IPS-18a (cell line): ENCODE measurements around the gene MS4A6A.
"Not testable (repeated sequence)": the region's sequence is repeated elsewhere in the genome, so short reads cannot be mapped to it uniquely, and the experiment has no call there.

Source experiments
- H3K27ac ChIP-seq: one replicate; pipeline ENCODE4 v1.5.1; 2013; ENCODE audit warnings: low read length
- H3K27me3 ChIP-seq: one replicate; pipeline ENCODE4 v1.6.1; 2013; ENCODE audit warnings: mild to moderate bottlenecking, low read length; ENCODE audit not compliant: control insufficient read depth, insufficient read depth
- H3K36me3 ChIP-seq: one replicate; pipeline ENCODE4 v1.6.1; 2013; ENCODE audit warnings: low read depth, low read length; ENCODE audit not compliant: control insufficient read depth
- H3K4me1 ChIP-seq: one replicate; pipeline ENCODE4 v1.6.1; 2013; ENCODE audit warnings: low read depth, low read length; ENCODE audit not compliant: control insufficient read depth
- H3K4me3 ChIP-seq: one replicate; pipeline ENCODE4 v1.5.1; 2013; ENCODE audit warnings: low read length
- H3K9ac ChIP-seq: one replicate; pipeline ENCODE4 v1.6.1; 2013; ENCODE audit warnings: mild to moderate bottlenecking, low read length, moderate library complexity
- H3K9me3 ChIP-seq: one replicate; pipeline ENCODE4 v1.6.1; 2013; ENCODE audit warnings: low read depth, low read length; ENCODE audit not compliant: control insufficient read depth

MS4A6A gene

DNA sequence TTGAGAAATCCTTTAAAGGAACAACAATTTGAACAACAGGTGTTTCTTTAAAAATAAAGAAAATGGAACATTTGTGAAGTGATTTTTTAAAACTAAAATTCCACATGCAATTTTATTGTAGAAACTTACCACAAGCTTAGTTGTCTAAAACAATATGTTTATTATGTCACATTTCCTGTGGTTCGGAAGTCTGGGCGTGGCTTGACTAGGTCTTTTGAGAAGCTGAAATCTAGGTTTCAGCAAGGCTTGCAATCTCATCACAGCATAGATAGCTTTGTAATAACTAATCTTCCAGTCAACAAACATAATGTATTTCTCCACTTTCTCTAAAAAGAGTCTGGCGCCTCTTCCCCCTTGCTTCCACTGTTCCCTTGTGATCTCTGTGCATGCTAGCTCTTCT lies 27.0 kb downstream of the MS4A6A start:
- Histone ChIP-seq H3K27ac (no peak overlapping the region), H3K4me3 (no peak overlapping the region), H3K36me3 (no peaks in the 10 kb centered on the region), H3K9me3 (no peaks in the 10 kb centered on the region), H3K9ac (no peak overlapping the region), H3K4me1 (no peaks in the 10 kb centered on the region), H3K27me3 (no peaks in the 10 kb centered on the region)

DNA sequence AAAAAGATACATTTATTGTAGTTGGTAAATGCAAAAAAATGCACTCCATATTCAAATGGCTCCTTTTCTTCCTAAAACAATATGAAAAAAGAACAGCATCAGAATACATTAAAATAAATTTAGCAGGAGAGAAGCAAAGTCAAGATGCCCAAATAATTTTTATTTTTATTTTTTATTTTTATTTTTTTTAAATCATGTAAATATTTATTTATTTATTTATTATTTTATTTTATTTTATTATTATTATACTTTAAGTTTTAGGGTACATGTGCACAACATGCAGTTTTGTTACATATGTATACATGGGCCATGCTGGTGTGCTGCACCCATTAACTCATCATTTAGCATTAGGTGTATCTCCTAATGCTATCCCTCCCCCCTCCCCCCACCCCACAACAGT lies 30.2 kb downstream of the MS4A6A start:
- H3K36me3 ChIP-seq, H3K27me3 ChIP-seq: not testable (repeated sequence)

DNA sequence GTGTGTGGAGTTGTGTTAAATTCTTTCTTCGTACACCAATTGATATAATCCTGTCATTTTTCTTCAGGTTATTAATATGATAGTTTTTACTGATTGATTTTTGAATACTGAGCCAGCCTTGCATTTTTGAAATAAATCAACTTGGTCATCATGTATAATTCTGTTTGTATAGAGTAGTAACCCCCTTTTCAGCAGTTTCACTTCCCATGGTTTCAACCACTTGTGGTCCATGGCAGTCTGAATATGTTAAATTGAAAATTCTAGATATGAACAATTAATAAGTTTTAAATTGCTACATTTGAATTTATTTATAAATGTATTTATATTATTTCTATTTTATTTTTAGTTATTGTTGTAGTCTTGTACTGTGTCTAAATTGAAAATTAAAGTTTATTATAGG lies 32.6 kb downstream of the MS4A6A start:
- Histone ChIP-seq H3K4me3 (no peak overlapping the region), H3K9ac (no peak overlapping the region), H3K36me3 (no peaks in the 10 kb centered on the region), H3K9me3 (no peaks in the 10 kb centered on the region), H3K27ac (no peak overlapping the region), H3K4me1 (no peaks in the 10 kb centered on the region), H3K27me3 (no peaks in the 10 kb centered on the region)

More for the DNA sequence above, 30.2 kb downstream of the MS4A6A start:
- not testable (repeated sequence) for H3K9ac ChIP-seq, H3K4me3 ChIP-seq, H3K27ac ChIP-seq, H3K4me1 ChIP-seq, H3K9me3 ChIP-seq

DNA sequence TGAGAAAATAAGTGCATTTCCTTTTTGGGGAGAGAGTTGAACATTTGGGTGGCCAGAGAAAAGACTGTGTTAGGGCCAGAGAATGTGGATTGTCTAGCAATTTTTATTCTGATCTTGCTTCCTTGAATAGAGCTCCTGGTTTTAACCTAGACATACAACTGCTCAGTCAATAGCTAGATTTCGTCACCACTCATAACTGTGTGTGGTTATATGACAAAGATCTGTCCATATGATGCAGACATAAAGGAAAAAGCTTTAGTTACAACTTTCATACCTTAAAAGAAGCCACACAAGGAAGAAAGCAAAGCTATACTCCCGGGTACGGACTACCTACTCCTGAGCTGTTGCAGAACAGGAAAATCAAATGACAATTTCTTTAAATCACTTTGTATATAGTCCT lies 37.2 kb downstream of the MS4A6A start:
- no peaks in the 10 kb centered on the region for H3K4me1 ChIP-seq
- no peaks in the 10 kb centered on the region for H3K9me3 ChIP-seq
- H3K36me3 ChIP-seq = no peaks in the 10 kb centered on the region
- H3K4me3 ChIP-seq = no peak overlapping the region
- no peak overlapping the region for H3K27ac ChIP-seq
- H3K9ac ChIP-seq = no peak overlapping the region
- no peaks in the 10 kb centered on the region for H3K27me3 ChIP-seq

DNA sequence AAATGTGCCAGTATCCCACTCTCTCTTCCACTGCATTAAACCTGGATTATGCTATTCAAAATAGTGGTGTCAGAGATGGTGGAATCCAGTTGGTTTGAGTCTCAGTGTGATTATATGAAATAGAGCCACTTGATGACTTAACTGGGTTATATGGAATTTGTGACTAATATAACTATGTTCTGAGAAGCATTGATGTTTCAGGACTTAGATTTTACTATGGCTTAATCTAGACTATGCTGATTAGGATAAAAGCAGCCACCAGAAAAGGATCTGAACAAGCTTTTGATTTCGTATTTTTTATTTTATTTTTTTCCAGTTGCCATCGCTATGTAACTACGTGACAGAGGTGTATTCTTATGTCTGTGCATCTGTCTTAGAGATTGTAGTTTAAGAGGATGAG lies 39.1 kb downstream of the MS4A6A start:
- no peaks in the 10 kb centered on the region for H3K36me3 ChIP-seq
- H3K27me3 ChIP-seq = no peaks in the 10 kb centered on the region
- H3K9ac ChIP-seq = no peak overlapping the region
- no peak overlapping the region for H3K4me3 ChIP-seq
- no peaks in the 10 kb centered on the region for H3K9me3 ChIP-seq
- H3K27ac ChIP-seq = no peak overlapping the region
- no peaks in the 10 kb centered on the region for H3K4me1 ChIP-seq

DNA sequence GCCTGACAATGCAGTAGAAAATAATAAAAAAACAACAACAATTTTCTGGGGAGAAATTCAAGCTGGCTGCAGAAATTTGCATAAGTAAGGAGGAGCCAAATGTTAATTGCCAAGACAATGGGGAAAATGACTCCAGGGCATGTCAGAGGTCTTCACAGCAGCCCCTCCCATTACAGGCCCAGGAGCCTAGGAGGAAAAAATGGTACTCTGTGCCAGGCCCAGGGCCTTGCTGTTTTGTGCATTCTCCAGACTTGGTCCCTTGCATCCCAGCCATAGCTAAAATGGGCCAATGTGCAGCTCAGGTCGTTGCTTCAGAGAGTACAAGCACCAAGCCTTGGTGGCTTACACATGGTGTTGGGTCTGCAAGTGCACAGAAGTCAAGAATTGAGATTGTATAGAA lies 49.0 kb downstream of the MS4A6A start:
- Histone ChIP-seq H3K4me3 (no peak overlapping the region), H3K9ac (no peak overlapping the region), H3K9me3 (peaks cover 4% of the 10 kb centered on the region), H3K27ac (no peak overlapping the region), H3K27me3 (no peaks in the 10 kb centered on the region), H3K36me3 (no peaks in the 10 kb centered on the region), H3K4me1 (no peaks in the 10 kb centered on the region)

DNA sequence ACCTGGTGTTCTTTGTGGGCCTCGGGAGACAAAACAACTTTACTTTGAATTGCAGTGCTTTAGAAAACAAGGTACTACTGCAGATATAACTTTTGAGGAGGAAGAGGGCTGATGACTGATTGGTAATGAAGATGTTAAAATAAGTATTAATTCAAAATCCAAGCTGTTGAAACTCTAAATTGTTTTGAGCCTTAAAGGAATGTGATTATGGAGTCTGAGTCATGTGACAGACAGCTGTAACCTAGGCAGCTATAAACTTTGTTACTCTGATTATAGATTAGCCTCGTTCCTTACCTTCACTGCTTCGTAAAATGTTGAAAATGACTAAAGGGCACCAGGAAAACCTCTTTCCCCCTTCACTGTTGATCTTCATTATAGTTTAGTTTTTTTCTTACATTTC lies 51.0 kb downstream of the MS4A6A start:
- Histone ChIP-seq H3K36me3 (no peaks in the 10 kb centered on the region), H3K9me3 (peaks cover 4% of the 10 kb centered on the region), H3K4me3 (no peak overlapping the region), H3K9ac (no peak overlapping the region), H3K4me1 (no peaks in the 10 kb centered on the region), H3K27me3 (no peaks in the 10 kb centered on the region), H3K27ac (no peak overlapping the region)

DNA sequence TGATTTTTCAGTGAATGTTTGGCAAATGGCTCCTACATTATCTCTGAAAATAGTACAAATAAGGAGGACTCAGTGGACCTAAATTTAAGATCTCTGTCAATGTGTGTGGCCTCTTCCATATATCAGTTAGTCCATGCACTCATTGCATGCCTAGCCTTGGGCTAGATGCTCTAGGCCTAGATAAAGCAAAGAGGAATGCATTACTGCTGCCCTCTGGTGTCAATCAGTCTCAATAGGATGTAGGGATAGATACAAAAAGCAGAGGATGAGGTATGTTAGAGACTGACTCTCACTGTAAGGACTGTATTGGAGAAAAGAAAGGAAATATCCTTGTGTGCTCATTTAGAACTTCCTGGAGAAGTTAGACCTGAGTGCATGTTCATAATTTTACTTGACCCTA lies 52.4 kb downstream of the MS4A6A start:
- Histone ChIP-seq H3K4me3 (no peak overlapping the region), H3K27ac (no peak overlapping the region)

DNA sequence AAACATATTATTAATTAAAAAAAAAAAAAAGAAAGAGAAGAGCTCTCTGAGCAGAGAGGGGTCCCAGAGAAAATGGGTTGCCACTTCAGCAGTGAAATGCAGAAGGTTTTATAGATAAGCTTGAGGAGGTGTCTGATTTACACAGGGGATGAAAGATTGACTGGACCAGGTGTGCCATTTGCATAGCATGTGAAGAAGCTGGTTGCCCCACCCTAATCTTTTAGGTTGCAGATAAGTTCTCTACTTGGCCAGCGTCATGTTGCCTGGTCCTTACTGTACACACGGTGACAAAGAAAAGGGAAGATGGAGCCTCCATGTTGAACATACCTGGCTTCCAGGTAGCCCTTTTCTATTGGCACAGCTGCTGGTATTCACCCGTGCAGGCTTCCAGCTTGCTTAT lies 53.0 kb downstream of the MS4A6A start:
- H3K4me1 ChIP-seq = peaks cover 8% of the 10 kb centered on the region
- H3K9me3 ChIP-seq = peaks cover 4% of the 10 kb centered on the region
- no peak overlapping the region for H3K27ac ChIP-seq
- no peak overlapping the region for H3K4me3 ChIP-seq
- no peaks in the 10 kb centered on the region for H3K36me3 ChIP-seq
- H3K9ac ChIP-seq = no peak overlapping the region
- no peaks in the 10 kb centered on the region for H3K27me3 ChIP-seq

More for the DNA sequence above, 52.4 kb downstream of the MS4A6A start:
- H3K36me3 ChIP-seq = no peaks in the 10 kb centered on the region
- H3K4me1 ChIP-seq = peaks cover 2% of the 10 kb centered on the region
- H3K9ac ChIP-seq = no peak overlapping the region
- H3K9me3 ChIP-seq = peaks cover 4% of the 10 kb centered on the region
- no peaks in the 10 kb centered on the region for H3K27me3 ChIP-seq

DNA sequence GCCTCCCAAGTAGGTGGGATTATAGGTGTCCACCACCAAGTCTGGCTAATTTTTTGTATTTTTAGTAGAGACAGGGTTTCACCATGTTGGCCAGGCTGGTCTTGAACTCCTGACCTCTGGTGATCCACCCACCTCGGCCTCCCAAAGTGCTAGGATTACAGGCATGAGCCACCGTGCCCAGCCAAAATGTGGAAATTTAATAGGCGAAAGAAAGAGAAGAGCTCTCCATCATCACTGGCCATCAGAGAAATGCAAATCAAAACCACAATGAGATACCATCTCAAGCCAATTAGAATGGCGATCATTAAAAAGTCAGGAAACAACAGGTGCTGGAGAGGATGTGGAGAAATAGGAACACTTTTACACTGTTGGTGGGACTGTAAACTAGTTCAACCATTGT lies 54.0 kb downstream of the MS4A6A start:
- H3K9me3 ChIP-seq, H3K27ac ChIP-seq, H3K27me3 ChIP-seq, H3K4me3 ChIP-seq, H3K9ac ChIP-seq, H3K36me3 ChIP-seq: not testable (repeated sequence)
- H3K4me1 ChIP-seq = peaks cover 18% of the 10 kb centered on the region

DNA sequence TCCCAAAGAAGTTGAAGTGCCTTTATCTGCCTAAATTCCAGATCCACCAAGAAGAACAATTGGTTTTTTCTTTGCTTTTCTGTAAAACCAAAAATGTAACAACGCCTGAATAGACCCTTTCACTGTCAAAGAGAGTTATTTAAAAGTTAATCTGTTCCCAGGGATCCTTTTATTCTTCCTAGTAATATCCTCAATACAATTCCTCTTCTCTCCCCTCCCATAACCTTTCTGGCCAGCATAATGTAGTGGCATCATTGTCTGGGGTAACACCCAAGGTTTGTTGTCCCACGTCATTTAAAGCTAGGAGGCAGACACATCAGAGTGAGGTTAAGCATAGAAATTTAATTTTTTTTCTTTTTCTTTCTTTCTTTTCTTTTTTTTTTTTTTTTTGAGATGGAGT lies 54.5 kb downstream of the MS4A6A start:
- no peaks in the 10 kb centered on the region for H3K27me3 ChIP-seq
- H3K4me3 ChIP-seq = no peak overlapping the region
- no peak overlapping the region for H3K27ac ChIP-seq
- H3K9me3 ChIP-seq = no peaks in the 10 kb centered on the region
- no peaks in the 10 kb centered on the region for H3K36me3 ChIP-seq
- no peak overlapping the region for H3K9ac ChIP-seq
- peaks cover 18% of the 10 kb centered on the region for H3K4me1 ChIP-seq

DNA sequence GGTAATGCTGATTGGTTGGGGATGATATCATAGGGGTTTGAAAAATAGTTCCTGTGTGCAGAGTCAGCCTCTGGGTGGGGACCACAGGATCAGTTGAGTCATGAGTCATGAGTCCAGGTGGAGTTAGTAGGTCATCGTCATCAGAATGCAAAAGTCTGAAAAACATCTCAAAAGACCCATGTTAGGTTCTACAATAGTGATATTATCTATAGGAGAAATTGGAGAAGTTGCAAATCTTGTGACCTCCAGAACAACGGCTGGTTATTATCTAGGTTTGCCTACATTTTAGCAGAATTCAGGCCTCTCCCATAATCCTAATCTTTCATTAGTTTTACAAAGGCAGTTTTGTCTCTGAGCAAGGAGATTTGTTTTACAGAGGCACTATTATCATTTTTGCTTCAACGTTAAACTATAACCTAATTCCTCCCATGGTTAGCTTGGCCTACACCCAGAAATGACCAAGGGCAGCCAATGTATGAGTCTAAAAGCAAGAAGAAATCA lies 55.5 kb downstream of the MS4A6A start:
- Histone ChIP-seq H3K9ac (no peak overlapping the region), H3K4me3 (no peak overlapping the region), H3K27me3 (no peaks in the 10 kb centered on the region), H3K36me3 (no peaks in the 10 kb centered on the region), H3K9me3 (no peaks in the 10 kb centered on the region), H3K27ac (no peak overlapping the region), H3K4me1 (peaks cover 18% of the 10 kb centered on the region)
